ENCODE measurements around the gene ATAT1. TPM values are rescaled to one million over a fixed set of nuclear protein-coding genes. Genes with fewer than 3 reads are reported as not detected.
A peak's percentile ranks its signal among the peaks of the same experiment; 100 is the strongest.

ATAT1 gene
- total and polyA plus RNA-seq, 2 of the 13 experiments (the other 11 are each of a cell fraction or from before 2014, with no cell fraction given), result 9.2 to 23.6 TPM

GRCh38 chr6:30616811-30617564, 9.7 kb upstream of the ATAT1 start, which contains the start of gene PPP1R10 (continued):
- TF ChIP-seq ZNF367 (CRISPR knock-in tag; IDR thresholded peaks at IDR 0.05; ENCODE audit: borderline replicate concordance) (no peak), HBP1 (CRISPR knock-in tag; IDR thresholded peaks at IDR 0.05; ENCODE audit: low read depth) (peak; percentile 76; the same call in 1 of the 2 replicates), ZNF382 (CRISPR knock-in tag; IDR thresholded peaks at IDR 0.05; ENCODE audit: borderline replicate concordance) (no peak), SP5 (CRISPR knock-in tag; IDR thresholded peaks at IDR 0.05; ENCODE audit: borderline replicate concordance, low read depth) (peak; percentile 50; the same call in 1 of the 2 replicates), THYN1 (CRISPR knock-in tag; IDR thresholded peaks at IDR 0.05; ENCODE audit: borderline replicate concordance, low read depth) (0 out of 2 replicates have a peak, but pooled peaks have one; percentile 49), ZSCAN29 (CRISPR knock-in tag; conservative IDR thresholded peaks at IDR 0.05) (no peak), ZNF143 (CRISPR knock-in tag; IDR thresholded peaks at IDR 0.05) (peak; percentile 44; the same call in 1 of the 2 replicates), ZNF343 (CRISPR knock-in tag; IDR thresholded peaks at IDR 0.05) (no peak), DZIP1 (CRISPR knock-in tag; IDR thresholded peaks at IDR 0.05) (no peak), ATAD3A (CRISPR knock-in tag; IDR thresholded peaks at IDR 0.05) (no peak), GZF1 (CRISPR knock-in tag; IDR thresholded peaks at IDR 0.05) (no peak; the same call in 1 of the 2 replicates), PBX3 (CRISPR knock-in tag; IDR thresholded peaks at IDR 0.05; ENCODE audit: borderline replicate concordance) (no peak), ZBTB21 (CRISPR knock-in tag; IDR thresholded peaks at IDR 0.05) (no peak), ZNF446 (CRISPR knock-in tag; IDR thresholded peaks at IDR 0.05) (no peak; the same call in 1 of the 2 replicates), FOXK2 (IDR thresholded peaks at IDR 0.05) (peak; percentile 80), NFE2 (CRISPR knock-in tag; IDR thresholded peaks at IDR 0.05) (no peak; the same call in 1 of the 2 replicates), ZNF614 (CRISPR knock-in tag; IDR thresholded peaks at IDR 0.05; ENCODE audit: borderline replicate concordance) (no peak), ZNF850 (CRISPR knock-in tag; conservative IDR thresholded peaks at IDR 0.05) (no peak), ARHGAP35 (CRISPR knock-in tag; IDR thresholded peaks at IDR 0.05; ENCODE audit: borderline replicate concordance) (no peak), TERF1 (CRISPR knock-in tag; IDR thresholded peaks at IDR 0.05) (no peak), FOSL1 (CRISPR knock-in tag; IDR thresholded peaks at IDR 0.05; ENCODE audit: borderline replicate concordance) (no peak)
- TF ChIP-seq, protein P1, sequence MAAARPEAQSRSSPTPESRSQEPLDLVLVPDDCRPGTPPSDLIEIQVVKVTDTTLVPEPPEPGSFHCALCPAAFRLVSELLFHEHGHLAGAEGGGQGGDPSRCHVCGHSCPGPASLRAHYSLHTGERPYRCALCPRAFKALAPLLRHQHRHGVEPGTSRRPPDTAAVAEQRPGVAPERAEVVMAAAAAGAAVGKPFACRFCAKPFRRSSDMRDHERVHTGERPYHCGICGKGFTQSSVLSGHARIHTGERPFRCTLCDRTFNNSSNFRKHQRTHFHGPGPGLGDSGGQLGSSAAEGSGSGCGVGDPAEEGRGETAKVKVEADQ (CRISPR knock-in tag; IDR thresholded peaks at IDR 0.05; ENCODE audit: borderline replicate concordance), result no peak
